CD4-positive, alpha-beta T cell treated with Interleukin-21 for 1 hour (primary cell): ENCODE results near the gene ZRANB1.

Experiments used
- DNase-seq: peaks from one replicate; pipeline ENCODE4 v3.0.0-alpha.2; 2020

ZRANB1 gene

GRCh38 chr10:124923684-124924083, 18.2 kb upstream of the ZRANB1 start:
- DNase-seq: no peak

GRCh38 chr10:124926548-124926947, 15.4 kb upstream of the ZRANB1 start:
- no peak for DNase-seq

DNA sequence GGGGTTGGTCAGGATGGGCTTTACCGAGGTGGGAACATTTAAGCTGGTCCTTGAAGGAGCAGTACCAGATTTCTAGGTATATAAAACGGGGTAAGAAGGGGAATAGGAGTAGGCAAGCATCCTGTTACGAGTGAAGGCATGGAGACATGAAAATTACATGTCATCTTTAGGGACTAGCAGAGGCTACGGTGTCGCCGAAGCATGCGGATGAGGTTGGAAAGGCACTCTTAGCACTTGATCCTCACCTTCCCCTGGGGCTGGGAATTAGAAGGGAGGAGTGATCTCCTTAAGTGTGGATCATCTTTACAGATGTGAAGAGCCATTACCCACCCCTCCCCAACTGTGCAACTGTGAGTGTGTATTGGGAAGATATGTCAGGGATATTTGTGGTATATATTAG, 13.8 kb upstream of the ZRANB1 start:
- DNase-seq: no peak

- DNase-seq: no peak
Measured at GRCh38 chr10:124928545-124928944, 13.4 kb upstream of the ZRANB1 start.

- DNase-seq: no peak
Measured at GRCh38 chr10:124935946-124936345, 6.0 kb upstream of the ZRANB1 start.

GRCh38 chr10:124936813-124937212, 5.1 kb upstream of the ZRANB1 start:
- no peak for DNase-seq

GRCh38 chr10:124939290-124939689, 2.6 kb upstream of the ZRANB1 start:
- no peak for DNase-seq

DNA sequence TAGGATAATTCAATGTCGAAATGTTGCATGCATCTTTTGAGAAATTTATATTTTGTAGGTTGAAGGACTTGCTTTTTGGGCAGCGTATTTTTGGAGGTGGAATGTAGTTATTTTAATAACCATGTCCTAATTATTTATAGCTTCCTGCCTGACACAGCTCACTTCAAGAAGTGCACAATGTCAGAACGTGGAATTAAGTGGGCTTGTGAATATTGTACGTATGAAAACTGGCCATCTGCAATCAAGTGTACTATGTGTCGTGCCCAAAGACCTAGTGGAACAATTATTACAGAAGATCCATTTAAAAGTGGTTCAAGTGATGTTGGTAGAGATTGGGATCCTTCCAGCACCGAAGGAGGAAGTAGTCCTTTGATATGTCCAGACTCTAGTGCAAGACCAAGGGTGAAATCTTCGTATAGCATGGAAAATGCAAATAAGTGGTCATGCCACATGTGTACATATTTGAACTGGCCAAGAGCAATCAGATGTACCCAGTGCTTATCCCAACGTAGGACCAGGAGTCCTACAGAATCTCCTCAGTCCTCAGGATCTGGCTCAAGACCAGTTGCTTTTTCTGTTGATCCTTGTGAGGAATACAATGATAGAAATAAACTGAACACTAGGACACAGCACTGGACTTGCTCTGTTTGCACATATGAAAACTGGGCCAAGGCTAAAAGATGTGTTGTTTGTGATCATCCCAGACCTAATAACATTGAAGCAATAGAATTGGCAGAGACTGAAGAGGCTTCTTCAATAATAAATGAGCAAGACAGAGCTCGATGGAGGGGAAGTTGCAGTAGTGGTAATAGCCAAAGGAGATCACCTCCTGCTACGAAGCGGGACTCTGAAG, 620 bp downstream of the ZRANB1 start:
- no peak for DNase-seq

GRCh38 chr10:124943301-124944092, 1.6 kb downstream of the ZRANB1 start:
- DNase-seq: no peak

DNA sequence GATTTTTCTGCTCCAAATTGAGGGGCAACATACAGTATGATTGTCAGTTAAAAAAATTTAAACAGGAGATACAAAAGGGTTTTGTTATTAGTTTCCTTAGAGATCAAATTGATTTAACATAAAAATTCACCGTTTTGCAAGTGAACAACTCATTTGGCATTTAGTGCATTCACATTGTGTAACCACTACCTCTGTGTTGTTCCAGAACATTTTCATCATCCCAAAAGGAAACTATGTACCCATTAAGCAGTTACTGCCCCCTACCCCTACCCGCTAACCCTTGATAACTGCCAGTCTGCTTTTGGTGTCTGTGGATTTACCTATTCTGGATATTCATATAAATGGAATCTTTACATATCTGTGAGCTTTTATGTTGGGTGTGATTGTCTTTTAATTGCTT, 3.1 kb downstream of the ZRANB1 start:
- DNase-seq: no peak

DNA sequence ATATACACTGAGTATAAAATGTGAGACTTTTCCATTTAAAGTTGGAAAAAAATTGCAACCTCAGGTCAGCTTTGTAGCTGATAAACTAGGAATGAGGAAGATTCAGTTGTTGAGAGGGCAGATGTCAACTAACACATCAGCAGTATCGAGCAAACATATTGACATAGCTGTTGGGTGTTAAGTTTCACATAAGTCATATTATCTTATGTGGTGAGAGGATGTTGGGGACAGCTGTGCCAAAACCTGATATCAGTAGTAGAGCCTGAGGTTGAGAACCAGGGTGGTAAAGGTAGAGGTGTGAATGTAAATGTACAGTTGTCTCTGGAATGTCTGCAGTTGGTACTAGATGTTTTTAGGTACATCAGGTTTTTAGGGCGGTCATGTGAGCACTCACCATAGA, 5.0 kb downstream of the ZRANB1 start:
- DNase-seq: no peak

GRCh38 chr10:124949543-124949942, 7.6 kb downstream of the ZRANB1 start:
- DNase-seq: no peak

- DNase-seq: no peak
Measured at GRCh38 chr10:124952123-124952522, 10.2 kb downstream of the ZRANB1 start.

DNA sequence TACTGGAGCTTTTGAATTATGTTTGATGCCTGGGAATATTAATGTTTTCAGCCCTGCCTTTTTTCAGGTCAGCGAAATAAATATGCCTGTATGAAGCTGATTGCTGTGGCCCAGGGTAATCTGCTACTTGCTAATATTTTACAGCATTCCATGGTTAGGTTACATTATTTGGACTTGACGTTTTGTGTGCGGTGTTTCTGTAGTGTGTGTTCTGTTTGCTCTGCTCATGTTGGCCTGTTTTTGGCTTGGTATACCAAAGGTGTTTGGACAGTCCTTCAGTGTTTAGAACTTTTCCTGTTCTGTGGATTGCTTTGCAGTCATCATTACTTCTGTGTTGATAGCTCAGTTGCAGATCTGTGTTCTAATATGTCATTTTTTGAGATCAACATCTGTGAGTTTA, 11.5 kb downstream of the ZRANB1 start:
- no peak for DNase-seq

DNA sequence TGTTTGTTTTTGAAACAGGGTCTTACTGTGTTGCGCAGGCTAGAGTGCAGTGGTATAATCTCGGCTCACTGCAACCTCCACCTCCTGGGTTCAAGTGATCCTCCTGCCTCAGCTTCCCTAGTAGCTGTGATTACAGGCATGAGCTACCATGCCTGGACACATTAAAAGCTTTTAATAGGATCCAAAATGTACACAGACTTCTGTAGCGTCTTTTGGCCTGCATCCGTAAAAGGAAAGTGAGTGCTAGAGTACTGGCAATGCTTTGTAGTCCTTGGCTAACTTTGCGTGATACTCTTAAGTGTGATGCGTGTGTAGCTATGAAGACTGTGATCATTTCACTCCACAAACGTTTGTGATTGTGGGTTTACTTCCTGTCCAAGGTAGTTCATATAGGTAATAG, 13.3 kb downstream of the ZRANB1 start:
- DNase-seq: no peak

GRCh38 chr10:124955868-124956267, 13.9 kb downstream of the ZRANB1 start:
- no peak for DNase-seq

GRCh38 chr10:124956764-124957163, 14.8 kb downstream of the ZRANB1 start:
- DNase-seq: no peak

DNA sequence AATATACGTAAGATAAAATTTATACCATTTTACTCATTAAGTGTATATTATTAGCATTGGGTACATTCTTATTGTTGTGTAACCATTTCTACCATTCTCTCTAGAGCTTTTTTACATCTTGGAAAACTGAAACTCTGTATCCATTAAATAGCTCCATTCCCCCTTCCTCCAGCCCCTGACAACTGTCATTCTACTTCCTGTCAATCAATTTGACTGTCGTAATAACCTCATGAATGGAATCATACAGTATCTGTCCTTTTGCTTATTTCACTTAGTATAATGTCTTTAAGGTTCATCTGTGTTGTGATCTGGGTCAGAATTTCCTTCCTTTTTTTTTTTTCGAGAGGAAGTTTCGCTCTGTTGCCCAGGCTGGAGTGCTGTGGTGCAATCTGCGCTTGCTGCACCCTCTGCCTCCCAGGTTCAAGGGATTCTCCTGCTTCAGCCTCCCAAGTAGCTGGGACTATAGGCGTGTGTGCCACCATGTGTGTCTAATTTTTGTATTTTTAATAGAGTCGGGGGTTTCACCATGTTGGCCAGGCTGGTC, 15.6 kb downstream of the ZRANB1 start:
- DNase-seq: no peak

DNA sequence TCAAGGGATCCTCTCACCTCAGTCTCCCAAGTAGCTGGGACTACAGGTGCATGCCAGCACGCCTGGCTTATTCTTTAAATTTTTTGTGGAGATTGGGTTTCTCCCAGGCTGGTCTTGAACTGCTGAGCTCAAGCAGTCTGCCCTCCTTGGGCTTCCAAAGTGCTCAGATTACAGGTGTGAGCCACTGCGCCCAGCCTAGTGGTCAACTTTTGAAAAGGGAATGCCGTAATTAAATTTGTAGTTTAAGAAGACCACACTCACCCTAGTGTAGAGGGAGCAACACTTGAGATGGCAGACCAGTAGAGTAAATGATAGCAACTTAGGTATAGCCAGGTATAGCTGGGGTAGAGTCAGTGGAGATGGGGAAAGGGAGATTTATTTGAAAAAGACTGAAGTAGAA, 17.6 kb downstream of the ZRANB1 start:
- DNase-seq: no peak

DNA sequence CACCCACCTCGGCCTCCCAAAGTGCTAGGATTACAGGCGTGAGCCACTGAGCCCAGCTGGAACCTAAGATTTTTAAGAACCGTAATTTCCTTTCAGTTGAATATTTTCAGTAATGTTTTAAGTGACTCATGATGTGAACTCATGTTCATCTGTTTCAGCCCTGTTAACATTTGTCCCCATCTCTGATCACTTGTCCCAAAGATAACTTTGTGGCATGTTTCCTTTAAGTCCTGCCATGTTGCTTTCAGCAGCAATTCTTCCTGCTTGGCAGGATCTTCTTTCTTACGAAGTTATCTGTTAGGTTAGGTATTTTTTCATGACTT, 19.3 kb downstream of the ZRANB1 start:
- DNase-seq: no peak

- DNase-seq: no peak
Measured at GRCh38 chr10:124962421-124962820, 20.5 kb downstream of the ZRANB1 start.

- no peak for DNase-seq
Measured at GRCh38 chr10:124963866-124964720, 22.2 kb downstream of the ZRANB1 start.

GRCh38 chr10:124966008-124966407, 24.1 kb downstream of the ZRANB1 start:
- no peak for DNase-seq
